Ishikawa (cell line): Measurements from ENCODE around the gene LINS1.

Experiments
- EP300 ChIP-seq: IDR thresholded peaks from 2 replicates; pipeline ENCODE4 v1.6.1; 2012; ENCODE audit warnings: borderline replicate concordance
- MAX ChIP-seq: IDR thresholded peaks from 2 replicates; pipeline ENCODE4 v1.6.1; 2012
- NFIC ChIP-seq: IDR thresholded peaks from 2 replicates; pipeline ENCODE4 v1.6.1; 2012
- REST ChIP-seq: IDR thresholded peaks from 2 replicates; pipeline ENCODE4 v1.6.1; 2012; ENCODE audit warnings: low read depth, mild to moderate bottlenecking
- TAF1 ChIP-seq: IDR thresholded peaks from 2 replicates; pipeline ENCODE4 v1.6.1; 2012; ENCODE audit warnings: low read depth, mild to moderate bottlenecking
- YY1 ChIP-seq: IDR thresholded peaks from 2 replicates; pipeline ENCODE4 v1.6.1; 2012; ENCODE audit warnings: low read depth

- TF ChIP-seq NFIC (no peak), TAF1 (no peak), REST (no peak), EP300 (no peak), MAX (no peak), YY1 (no peak)
Observed at GRCh38 chr15:100533886-100534285, 68.1 kb downstream of the LINS1 start.
